GM21723 (cell line): ENCODE measurements around the gene RASD2.
"Not testable (repeated sequence)": the region's sequence is repeated elsewhere in the genome, so short reads cannot be mapped to it uniquely, and the experiment has no call there.

Source experiments
- ATAC-seq: cut with Tn5 transposase; IDR thresholded peaks from one replicate; pipeline ENCODE4 v1.9.1; 2021; ENCODE audit warnings: mild to moderate bottlenecking, moderate library complexity; ENCODE audit not compliant: unreplicated experiment

RASD2 gene

GRCh38 chr22:35540595-35541253 lies at the start of gene RASD2:
RASD2 (plus strand) TSS chr22:35540831; CDS start chr22:35546810, 5,979 bp downstream.
- no peak for ATAC-seq

GRCh38 chr22:35491061-35491907 lies 49.3 kb upstream of the RASD2 start:
- ATAC-seq = not testable (repeated sequence)

GRCh38 chr22:35491908-35492380 lies 48.7 kb upstream of the RASD2 start:
- ATAC-seq = no peak

- no peak for ATAC-seq
Observed at GRCh38 chr22:35493074-35493473, 47.6 kb upstream of the RASD2 start.

GRCh38 chr22:35495711-35496110 lies 44.9 kb upstream of the RASD2 start:
- ATAC-seq = not testable (repeated sequence)

GRCh38 chr22:35496768-35497312 lies 43.8 kb upstream of the RASD2 start:
- no peak for ATAC-seq

GRCh38 chr22:35498026-35498800 lies 42.4 kb upstream of the RASD2 start:
- no peak for ATAC-seq

GRCh38 chr22:35502836-35503235 lies 37.8 kb upstream of the RASD2 start:
- no peak for ATAC-seq

- ATAC-seq = no peak
Observed at GRCh38 chr22:35505399-35506258, 35.0 kb upstream of the RASD2 start.

- ATAC-seq = no peak
Observed at GRCh38 chr22:35506259-35506570, 34.4 kb upstream of the RASD2 start.

GRCh38 chr22:35507851-35508250 lies 32.8 kb upstream of the RASD2 start:
- ATAC-seq = not testable (repeated sequence)

GRCh38 chr22:35509451-35509850 lies 31.2 kb upstream of the RASD2 start:
- no peak for ATAC-seq

GRCh38 chr22:35509960-35510359 lies 30.7 kb upstream of the RASD2 start:
- ATAC-seq = no peak

- no peak for ATAC-seq
Observed at GRCh38 chr22:35510481-35510934, 30.1 kb upstream of the RASD2 start.

- ATAC-seq = no peak
Observed at GRCh38 chr22:35510951-35511350, 29.7 kb upstream of the RASD2 start.

- no peak for ATAC-seq
Observed at GRCh38 chr22:35514366-35514765, 26.3 kb upstream of the RASD2 start.

GRCh38 chr22:35515952-35516351 lies 24.7 kb upstream of the RASD2 start:
- ATAC-seq = not testable (repeated sequence)

GRCh38 chr22:35516723-35517122 lies 23.9 kb upstream of the RASD2 start:
- ATAC-seq = no peak

- ATAC-seq = no peak
Observed at GRCh38 chr22:35517207-35517606, 23.4 kb upstream of the RASD2 start.
